B cell (primary cell): Measurements from ENCODE around the gene RPS25. TPM values are rescaled to one million over a fixed set of nuclear protein-coding genes. Genes with fewer than 3 reads are reported as not detected.
A peak's percentile ranks its signal among the peaks of the same experiment; 100 is the strongest.

Experiments used
- ATAC-seq: fragments of 200-7000 bp; cut with Tn5 transposase; one replicate; pipeline ENCODE4 v1.10.0; 2021; ENCODE audit warnings: low read depth, mild to moderate bottlenecking, moderate number of reproducible peaks, moderate library complexity
- CTCF ChIA-PET: fragments of 350-600 bp; sonication (Branson Sonifier 250); formaldehyde crosslinking; loops from one replicate; lab custom pipeline; 2021; ENCODE audit warnings: antibody characterized with exemption, inconsistent platforms; lab: Charles Lee
- POLR2A ChIA-PET: fragments of 350-600 bp; sonication (Branson Sonifier 250); formaldehyde crosslinking; loops from one replicate; lab custom pipeline; 2021; ENCODE audit warnings: antibody characterized with exemption; lab: Charles Lee
- DNase-seq: peaks from one replicate; pipeline ENCODE4 v3.0.0; 2013
- H2AFZ ChIP-seq: 2 replicates; pipeline ENCODE4 v1.6.1; 2012; ENCODE audit warnings: mild to moderate bottlenecking, low read depth, low read length; ENCODE audit not compliant: insufficient read depth, poor library complexity, severe bottlenecking
- H3K27ac ChIP-seq, 2 donors: 1 replicate in 1 of 2; 2 replicates in 1 of 2; pipeline ENCODE4 v1.5.1; 2012 to 2013; ENCODE audit warnings: low read length in 2 of 2, mild to moderate bottlenecking in 2 of 2, moderate library complexity in 1 of 2
- H3K27me3 ChIP-seq, 4 experiments: fragments of 200-600 bp in 1 of 4; sonication (generic) in 1 of 4; replicated peaks in 1 of 4; 1 replicate in 2 of 4; 2 replicates in 2 of 4; pipeline versions ENCODE4 v1.6.1 to v1.7.0; 2013 to 2016; ENCODE audit warnings: low read length in 3 of 4, mild to moderate bottlenecking in 2 of 4, mixed read lengths in 1 of 4, moderate library complexity in 1 of 4; ENCODE audit not compliant: insufficient read depth in 4 of 4, control insufficient read depth in 3 of 4; ENCODE audit errors: control extremely low read depth in 1 of 4
- H3K36me3 ChIP-seq, 2 experiments: replicated peaks in 1 of 2; 1 replicate in 1 of 2; 2 replicates in 1 of 2; pipeline versions ENCODE4 v1.6.1 to v1.7.1; 2013; ENCODE audit warnings: low read length in 1 of 2; ENCODE audit not compliant: insufficient read depth in 2 of 2, control insufficient read depth in 1 of 2; ENCODE audit errors: control extremely low read depth in 1 of 2, extremely low read depth in 1 of 2
- H3K4me1 ChIP-seq, 2 donors: fragments of 200-600 bp in 1 of 2; sonication (generic) in 1 of 2; 1 replicate in 1 of 2; 2 replicates in 1 of 2; pipeline versions ENCODE4 v1.5.1 to v1.6.1; 2013 to 2017; ENCODE audit warnings: low read length in 2 of 2; ENCODE audit not compliant: control insufficient read depth in 2 of 2, insufficient read depth in 2 of 2
- H3K4me2 ChIP-seq: replicated peaks from 2 replicates; pipeline ENCODE3; 2012; ENCODE audit warnings: mild to moderate bottlenecking, low read depth, low read length; ENCODE audit not compliant: poor library complexity, severe bottlenecking
- H3K4me3 ChIP-seq, 5 experiments: fragments of 200-600 bp in 1 of 5; sonication (generic) in 1 of 5; 1 replicate in 3 of 5; 2 replicates in 2 of 5; pipeline versions ENCODE4 v1.5.1 to v1.7.0; 2011 to 2016; ENCODE audit warnings: low read length in 4 of 5, mild to moderate bottlenecking in 4 of 5, low read depth in 2 of 5, control low read depth in 1 of 5, moderate library complexity in 1 of 5; ENCODE audit not compliant: insufficient read depth in 1 of 5; ENCODE audit errors: control extremely low read depth in 1 of 5, extremely low read depth in 1 of 5
- H3K79me2 ChIP-seq: fragments of 200-600 bp; sonication (generic); one replicate; pipeline ENCODE4 v1.6.0; 2016; ENCODE audit warnings: low read length; ENCODE audit not compliant: control insufficient read depth, insufficient read depth
- H3K9ac ChIP-seq: fragments of 200-600 bp; sonication (generic); 2 replicates; pipeline ENCODE4 v1.6.1; 2017; ENCODE audit warnings: mild to moderate bottlenecking, low read length, moderate library complexity
- H3K9me3 ChIP-seq, 3 donors: one replicate each; pipeline versions ENCODE4 v1.6.1 to v1.7.1; 2013; ENCODE audit warnings: low read length in 2 of 3; ENCODE audit not compliant: control insufficient read depth in 2 of 3, insufficient read depth in 1 of 3; ENCODE audit errors: control extremely low read depth in 1 of 3
- H4K20me1 ChIP-seq: 2 replicates; pipeline ENCODE4 v1.6.0; 2012; ENCODE audit warnings: mild to moderate bottlenecking, low read length; ENCODE audit not compliant: insufficient read depth, control insufficient read depth, poor library complexity, severe bottlenecking
- H3K27ac Mint-ChIP-seq: one replicate; pipeline ENCODE4 v1.8.0; 2021; ENCODE audit warnings: mixed read lengths
- H3K27me3 Mint-ChIP-seq: one replicate; pipeline ENCODE4 v1.8.0; 2021; ENCODE audit warnings: mixed read lengths
- H3K4me1 Mint-ChIP-seq: one replicate; pipeline ENCODE4 v1.8.0; 2021; ENCODE audit warnings: mixed read lengths
- H3K4me3 Mint-ChIP-seq: one replicate; pipeline ENCODE4 v1.8.0; 2021; ENCODE audit warnings: mixed read lengths
- H3K9me3 Mint-ChIP-seq: one replicate; pipeline ENCODE4 v1.8.0; 2022; ENCODE audit warnings: mixed read lengths; ENCODE audit not compliant: insufficient read depth
- EZH2 ChIP-seq: IDR thresholded peaks from 2 replicates; pipeline ENCODE4 v1.6.1; 2012; ENCODE audit warnings: borderline replicate concordance, low read depth, mild to moderate bottlenecking, moderate library complexity, low read length; ENCODE audit not compliant: insufficient read depth, poor library complexity, severe bottlenecking
- whole genome bisulfite sequencing: methylation state at CpG from one replicate; pipeline ENCODE4 v1.1.5; 2013; ENCODE audit warnings: missing lambda C conversion rate; ENCODE audit not compliant: insufficient coverage; 5-methylcytosine and 5-hydroxymethylcytosine counted together
- intact Hi-C: fragments of 100-400 bp; cut with micrococcal nuclease; formaldehyde crosslinking; loops from one replicate; pipeline ENCODE4 v1.10.0; 2022
- polyA plus RNA-seq: library from polyadenylated mRNA; depleted of rRNA; stranded (reverse); fragments of >200 nt; gene quantifications from 2 replicates; pipeline ENCODE4 v1.2.3, GENCODE V29; 2012
- total RNA-seq, 2 donors: library from RNA; stranded (reverse); fragments of 120-200 nt in 1 of 2; gene quantifications; 1 replicate in 1 of 2; 2 replicates in 1 of 2; pipeline versions ENCODE4 v1.2.3 to v1.2.4, GENCODE V29; 2013 to 2022
- TF ChIP-seq, protein P1 (sequence below): fragments of 200-600 bp; IDR thresholded peaks from one replicate; pipeline ENCODE4 v1.8.0; 2022; ENCODE audit warnings: antibody characterized with exemption, mild to moderate bottlenecking

Gene RPS25
- total and polyA plus RNA-seq, 2 donors (not counting 1 experiment from before 2014, with no cell fraction given) = 1,823 to 2,003 TPM

DNA sequence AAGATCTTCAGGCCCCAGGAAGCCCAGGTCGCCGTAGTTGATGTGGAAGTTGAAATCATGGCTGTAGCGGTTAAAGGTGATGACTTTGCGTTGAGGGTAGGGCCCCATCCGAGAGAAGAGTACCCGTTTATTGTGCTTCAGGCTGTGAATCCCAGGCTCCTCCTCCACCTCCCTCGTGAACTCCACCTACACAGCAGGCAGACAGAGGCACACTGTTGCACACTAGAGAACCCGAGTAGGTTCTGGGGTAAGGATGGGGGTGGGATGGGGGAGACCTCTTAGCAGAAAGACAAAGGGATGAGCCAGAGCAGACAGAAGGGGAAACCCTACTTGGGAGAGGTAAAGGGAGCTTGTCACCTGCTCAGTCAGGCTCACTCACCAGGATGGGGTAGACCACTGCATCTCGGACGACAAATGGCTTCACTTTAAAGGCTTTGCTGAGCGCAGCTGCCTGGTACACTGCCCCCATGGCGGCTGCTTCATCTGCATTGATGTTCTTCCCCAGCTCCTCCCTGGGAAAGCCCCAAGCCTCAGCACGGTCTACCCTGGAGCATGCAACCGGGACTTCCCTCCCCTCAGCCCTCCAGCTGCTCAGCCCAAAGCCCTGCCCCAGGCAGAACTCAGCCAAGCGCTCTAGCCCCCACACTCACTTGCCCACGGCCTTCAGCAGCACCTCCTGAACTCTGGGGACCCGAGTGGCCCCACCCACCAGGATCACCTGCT is 33.5 kb upstream of the RPS25 start:
- Histone ChIP-seq H3K4me3 (no peak overlapping the region), H3K4me1 (peaks cover 19 to 28% of the 10 kb centered on the region in 2 donors), H3K9ac (no peak overlapping the region), H4K20me1 (no peaks in the 10 kb centered on the region), H3K27ac (peak overlapping the region in 1 of 2 donors; percentile 44), H2AFZ (no peak overlapping the region), H3K9me3 (no peaks in the 10 kb centered on the region), H3K79me2 (peaks cover 20% of the 10 kb centered on the region), H3K27me3 (no peaks in the 10 kb centered on the region), H3K4me2 (peak overlapping the region; percentile 42), H3K36me3 (peaks cover 0 to 71% of the 10 kb centered on the region in 2 experiments)
- ATAC-seq (peak; percentile 72), DNase-seq (peak; percentile 77)
- Mint-ChIP-seq H3K4me1 (peaks cover 33% of the 10 kb centered on the region), H3K27me3 (no peaks in the 10 kb centered on the region), H3K9me3 (no peaks in the 10 kb centered on the region), H3K4me3 (peak overlapping the region; percentile 37), H3K27ac (peak overlapping the region; percentile 67)
- 32% methylated on average over 10 of the region's 17 CpGs for WGBS
- ChIA-PET CTCF (interaction anchor here (0.8 to 1.2 kb wide), 3 partner anchors 16 to 33 kb away, joined by 3 read pairs; partner anchors contain the start of genes TRAPPC4 and VPS11), POLR2A (interaction anchor here (0.7 to 0.8 kb wide), 2 partner anchors 16 to 21 kb away, joined by 3 read pairs; partner anchors contain the start of genes SLC37A4 and VPS11)
- TF ChIP-seq, protein P1, sequence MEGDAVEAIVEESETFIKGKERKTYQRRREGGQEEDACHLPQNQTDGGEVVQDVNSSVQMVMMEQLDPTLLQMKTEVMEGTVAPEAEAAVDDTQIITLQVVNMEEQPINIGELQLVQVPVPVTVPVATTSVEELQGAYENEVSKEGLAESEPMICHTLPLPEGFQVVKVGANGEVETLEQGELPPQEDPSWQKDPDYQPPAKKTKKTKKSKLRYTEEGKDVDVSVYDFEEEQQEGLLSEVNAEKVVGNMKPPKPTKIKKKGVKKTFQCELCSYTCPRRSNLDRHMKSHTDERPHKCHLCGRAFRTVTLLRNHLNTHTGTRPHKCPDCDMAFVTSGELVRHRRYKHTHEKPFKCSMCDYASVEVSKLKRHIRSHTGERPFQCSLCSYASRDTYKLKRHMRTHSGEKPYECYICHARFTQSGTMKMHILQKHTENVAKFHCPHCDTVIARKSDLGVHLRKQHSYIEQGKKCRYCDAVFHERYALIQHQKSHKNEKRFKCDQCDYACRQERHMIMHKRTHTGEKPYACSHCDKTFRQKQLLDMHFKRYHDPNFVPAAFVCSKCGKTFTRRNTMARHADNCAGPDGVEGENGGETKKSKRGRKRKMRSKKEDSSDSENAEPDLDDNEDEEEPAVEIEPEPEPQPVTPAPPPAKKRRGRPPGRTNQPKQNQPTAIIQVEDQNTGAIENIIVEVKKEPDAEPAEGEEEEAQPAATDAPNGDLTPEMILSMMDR = no peak
- no peak for TF ChIP-seq EZH2
- intact Hi-C loops = no loop called here

DNA sequence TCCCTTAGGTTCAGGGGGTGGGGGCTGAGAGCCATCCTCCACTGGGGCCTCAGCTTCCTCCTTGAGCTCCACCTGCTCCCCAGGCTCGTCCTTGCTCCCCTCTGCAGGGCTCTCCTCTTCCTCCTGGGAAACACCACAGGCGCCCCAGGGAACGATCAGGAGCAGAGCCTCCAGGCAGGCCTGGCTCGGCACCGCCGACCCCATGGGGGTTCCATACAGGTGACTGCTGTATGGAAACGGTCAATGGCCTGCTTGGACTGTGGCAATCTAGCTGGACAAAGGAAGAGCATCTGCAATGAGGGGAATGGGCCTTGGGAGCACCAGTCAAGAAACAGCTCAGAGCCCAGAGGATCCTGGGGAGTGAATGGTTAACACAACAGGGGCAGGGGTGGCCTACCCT is 30.9 kb upstream of the RPS25 start:
- CTCF ChIA-PET = no interaction called here
- no peak overlapping the region for H3K4me3 ChIP-seq
- H3K27ac ChIP-seq = no peak overlapping the region
- peaks cover 21% of the 10 kb centered on the region for H3K4me1 Mint-ChIP-seq
- intact Hi-C loops = no loop called here
- 91% methylated on average over 6 of the region's 7 CpGs for WGBS
- H3K4me1 ChIP-seq = peaks cover 10 to 13% of the 10 kb centered on the region in 2 donors
- H3K9me3 Mint-ChIP-seq = no peaks in the 10 kb centered on the region
- H3K4me2 ChIP-seq = no peak overlapping the region
- no peaks in the 10 kb centered on the region for H3K27me3 ChIP-seq
- ATAC-seq (no peak), DNase-seq (no peak)
- no peaks in the 10 kb centered on the region for H4K20me1 ChIP-seq
- H3K9ac ChIP-seq = no peak overlapping the region
- H3K27ac Mint-ChIP-seq = no peak overlapping the region
- no peaks in the 10 kb centered on the region for H3K79me2 ChIP-seq
- H2AFZ ChIP-seq = no peak overlapping the region
- no peaks in the 10 kb centered on the region for H3K9me3 ChIP-seq
- H3K36me3 ChIP-seq = peaks cover 0 to 67% of the 10 kb centered on the region in 2 experiments
- no peak overlapping the region for H3K4me3 Mint-ChIP-seq
- TF ChIP-seq EZH2 = no peak
- POLR2A ChIA-PET = interaction anchor here (0.6 kb wide), 1 partner anchor 9 kb away, joined by 5 read pairs; no protein-coding TSS in a partner anchor
- no peaks in the 10 kb centered on the region for H3K27me3 Mint-ChIP-seq
